IPS-NIHi11 (cell line): ENCODE data around the gene MAPK4.
"Not testable (repeated sequence)": the region's sequence is repeated elsewhere in the genome, so short reads cannot be mapped to it uniquely, and the experiment has no call there.

Experiments
- DNase-seq: peaks from one replicate; pipeline ENCODE4 v3.0.0; 2012; ENCODE audit warnings: mixed read lengths, low spot score

The MAPK4 gene

GRCh38 chr18:50750546-50750945, 190.7 kb downstream of the MAPK4 start:
- DNase-seq = no peak

- DNase-seq = no peak
Measured at GRCh38 chr18:50751490-50751889, 191.6 kb downstream of the MAPK4 start.

- DNase-seq = no peak
Measured at GRCh38 chr18:50751947-50752346, 192.1 kb downstream of the MAPK4 start.

GRCh38 chr18:50753311-50753710, 193.4 kb downstream of the MAPK4 start:
- no peak for DNase-seq

GRCh38 chr18:50754297-50754696, 194.4 kb downstream of the MAPK4 start:
- no peak for DNase-seq

GRCh38 chr18:50757358-50757757, 197.5 kb downstream of the MAPK4 start:
- no peak for DNase-seq

GRCh38 chr18:50769463-50769862, 209.6 kb downstream of the MAPK4 start:
- DNase-seq = no peak

- no peak for DNase-seq
Measured at GRCh38 chr18:50775207-50775606, 215.3 kb downstream of the MAPK4 start.

GRCh38 chr18:50775726-50776125, 215.8 kb downstream of the MAPK4 start:
- no peak for DNase-seq

- no peak for DNase-seq
Measured at GRCh38 chr18:50776383-50776782, 216.5 kb downstream of the MAPK4 start.

- not testable (repeated sequence) for DNase-seq
Measured at GRCh38 chr18:50779021-50779420, 219.1 kb downstream of the MAPK4 start.
